Neural progenitor cell (in vitro differentiated cells): ENCODE results near the gene LPAR2.

Experiments used
- EZH2 ChIP-seq: fragments of 200-600 bp; sonication (generic); IDR thresholded peaks from 2 replicates; pipeline ENCODE4 v1.6.1; 2017; ENCODE audit warnings: antibody characterized with exemption, mild to moderate bottlenecking, moderate library complexity
- TF ChIP-seq, protein P1 (sequence below): fragments of 200-600 bp; sonication (generic); IDR thresholded peaks from 2 replicates; pipeline ENCODE4 v1.5.1; 2017; ENCODE audit warnings: antibody characterized with exemption, mild to moderate bottlenecking

GRCh38 chr19:19651076-19651475, 23.1 kb upstream of the LPAR2 start:
- TF ChIP-seq EZH2 = no peak
- TF ChIP-seq, protein P1, sequence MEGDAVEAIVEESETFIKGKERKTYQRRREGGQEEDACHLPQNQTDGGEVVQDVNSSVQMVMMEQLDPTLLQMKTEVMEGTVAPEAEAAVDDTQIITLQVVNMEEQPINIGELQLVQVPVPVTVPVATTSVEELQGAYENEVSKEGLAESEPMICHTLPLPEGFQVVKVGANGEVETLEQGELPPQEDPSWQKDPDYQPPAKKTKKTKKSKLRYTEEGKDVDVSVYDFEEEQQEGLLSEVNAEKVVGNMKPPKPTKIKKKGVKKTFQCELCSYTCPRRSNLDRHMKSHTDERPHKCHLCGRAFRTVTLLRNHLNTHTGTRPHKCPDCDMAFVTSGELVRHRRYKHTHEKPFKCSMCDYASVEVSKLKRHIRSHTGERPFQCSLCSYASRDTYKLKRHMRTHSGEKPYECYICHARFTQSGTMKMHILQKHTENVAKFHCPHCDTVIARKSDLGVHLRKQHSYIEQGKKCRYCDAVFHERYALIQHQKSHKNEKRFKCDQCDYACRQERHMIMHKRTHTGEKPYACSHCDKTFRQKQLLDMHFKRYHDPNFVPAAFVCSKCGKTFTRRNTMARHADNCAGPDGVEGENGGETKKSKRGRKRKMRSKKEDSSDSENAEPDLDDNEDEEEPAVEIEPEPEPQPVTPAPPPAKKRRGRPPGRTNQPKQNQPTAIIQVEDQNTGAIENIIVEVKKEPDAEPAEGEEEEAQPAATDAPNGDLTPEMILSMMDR = no peak
